ENCODE measurements around the gene PRIM2. TPM values are rescaled to one million over a fixed set of nuclear protein-coding genes. Genes with fewer than 3 reads are reported as not detected.
"Not testable (repeated sequence)": the region's sequence is repeated elsewhere in the genome, so short reads cannot be mapped to it uniquely, and the experiment has no call there.

The PRIM2 gene
- total RNA-seq, 1 donor, result 80.2 TPM

GRCh38 chr6:57307850-57308249 is 9.6 kb upstream of the PRIM2 start:
- DNase-seq (ENCODE audit: low read depth), result no peak
- no peak overlapping the region for H3K4me3 ChIP-seq (ENCODE audit: low read depth, low read length)
- TF ChIP-seq CTCF (IDR thresholded peaks at IDR 0.05; ENCODE audit: insufficient read depth, low read length), result no peak

GRCh38 chr6:57308755-57309154 is 8.7 kb upstream of the PRIM2 start:
- not testable (repeated sequence) for DNase-seq (ENCODE audit: low read depth); H3K4me3 ChIP-seq (ENCODE audit: low read depth, low read length)

- not testable (repeated sequence) for H3K4me3 ChIP-seq (ENCODE audit: low read depth, low read length); DNase-seq (ENCODE audit: low read depth)
These were observed 7.2 kb upstream of the PRIM2 start for GRCh38 chr6:57310095-57310816.

- H3K4me3 ChIP-seq (ENCODE audit: low read depth, low read length), result no peak overlapping the region
- TF ChIP-seq CTCF (IDR thresholded peaks at IDR 0.05; ENCODE audit: insufficient read depth, low read length), result no peak
- DNase-seq (ENCODE audit: low read depth), result no peak
These were observed 6.6 kb upstream of the PRIM2 start for GRCh38 chr6:57310817-57311157.

- H3K4me3 ChIP-seq (ENCODE audit: low read depth, low read length); DNase-seq (ENCODE audit: low read depth): not testable (repeated sequence)
These were observed 6.0 kb upstream of the PRIM2 start for GRCh38 chr6:57311300-57312003.

- DNase-seq (ENCODE audit: low read depth), result no peak
- TF ChIP-seq CTCF (IDR thresholded peaks at IDR 0.05; ENCODE audit: insufficient read depth, low read length), result no peak
- H3K4me3 ChIP-seq (ENCODE audit: low read depth, low read length), result no peak overlapping the region
These were observed 5.5 kb upstream of the PRIM2 start for GRCh38 chr6:57312004-57312345.

GRCh38 chr6:57313009-57313408 is 4.4 kb upstream of the PRIM2 start:
- H3K4me3 ChIP-seq (ENCODE audit: low read depth, low read length), result no peak overlapping the region
- DNase-seq (ENCODE audit: low read depth), result peak; percentile 39
- TF ChIP-seq CTCF (IDR thresholded peaks at IDR 0.05; ENCODE audit: insufficient read depth, low read length), result no peak

GRCh38 chr6:57313711-57314471 is 3.5 kb upstream of the PRIM2 start:
- H3K4me3 ChIP-seq (ENCODE audit: low read depth, low read length), result peak overlapping the region; percentile 32

More at GRCh38 chr6:57313711-57314471, 3.5 kb upstream of the PRIM2 start:
- peak; percentile 99 for DNase-seq (ENCODE audit: low read depth)
- peak; percentile 27 for TF ChIP-seq CTCF (IDR thresholded peaks at IDR 0.05; ENCODE audit: insufficient read depth, low read length)
